GM21619 (cell line): Measurements from ENCODE around the gene NPC1L1.

Experiments used
- ATAC-seq: cut with Tn5 transposase; IDR thresholded peaks from one replicate; pipeline ENCODE4 v1.9.1; 2021; ENCODE audit not compliant: unreplicated experiment

The NPC1L1 gene, protein sequence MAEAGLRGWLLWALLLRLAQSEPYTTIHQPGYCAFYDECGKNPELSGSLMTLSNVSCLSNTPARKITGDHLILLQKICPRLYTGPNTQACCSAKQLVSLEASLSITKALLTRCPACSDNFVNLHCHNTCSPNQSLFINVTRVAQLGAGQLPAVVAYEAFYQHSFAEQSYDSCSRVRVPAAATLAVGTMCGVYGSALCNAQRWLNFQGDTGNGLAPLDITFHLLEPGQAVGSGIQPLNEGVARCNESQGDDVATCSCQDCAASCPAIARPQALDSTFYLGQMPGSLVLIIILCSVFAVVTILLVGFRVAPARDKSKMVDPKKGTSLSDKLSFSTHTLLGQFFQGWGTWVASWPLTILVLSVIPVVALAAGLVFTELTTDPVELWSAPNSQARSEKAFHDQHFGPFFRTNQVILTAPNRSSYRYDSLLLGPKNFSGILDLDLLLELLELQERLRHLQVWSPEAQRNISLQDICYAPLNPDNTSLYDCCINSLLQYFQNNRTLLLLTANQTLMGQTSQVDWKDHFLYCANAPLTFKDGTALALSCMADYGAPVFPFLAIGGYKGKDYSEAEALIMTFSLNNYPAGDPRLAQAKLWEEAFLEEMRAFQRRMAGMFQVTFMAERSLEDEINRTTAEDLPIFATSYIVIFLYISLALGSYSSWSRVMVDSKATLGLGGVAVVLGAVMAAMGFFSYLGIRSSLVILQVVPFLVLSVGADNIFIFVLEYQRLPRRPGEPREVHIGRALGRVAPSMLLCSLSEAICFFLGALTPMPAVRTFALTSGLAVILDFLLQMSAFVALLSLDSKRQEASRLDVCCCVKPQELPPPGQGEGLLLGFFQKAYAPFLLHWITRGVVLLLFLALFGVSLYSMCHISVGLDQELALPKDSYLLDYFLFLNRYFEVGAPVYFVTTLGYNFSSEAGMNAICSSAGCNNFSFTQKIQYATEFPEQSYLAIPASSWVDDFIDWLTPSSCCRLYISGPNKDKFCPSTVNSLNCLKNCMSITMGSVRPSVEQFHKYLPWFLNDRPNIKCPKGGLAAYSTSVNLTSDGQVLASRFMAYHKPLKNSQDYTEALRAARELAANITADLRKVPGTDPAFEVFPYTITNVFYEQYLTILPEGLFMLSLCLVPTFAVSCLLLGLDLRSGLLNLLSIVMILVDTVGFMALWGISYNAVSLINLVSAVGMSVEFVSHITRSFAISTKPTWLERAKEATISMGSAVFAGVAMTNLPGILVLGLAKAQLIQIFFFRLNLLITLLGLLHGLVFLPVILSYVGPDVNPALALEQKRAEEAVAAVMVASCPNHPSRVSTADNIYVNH (N-terminal part only)

DNA sequence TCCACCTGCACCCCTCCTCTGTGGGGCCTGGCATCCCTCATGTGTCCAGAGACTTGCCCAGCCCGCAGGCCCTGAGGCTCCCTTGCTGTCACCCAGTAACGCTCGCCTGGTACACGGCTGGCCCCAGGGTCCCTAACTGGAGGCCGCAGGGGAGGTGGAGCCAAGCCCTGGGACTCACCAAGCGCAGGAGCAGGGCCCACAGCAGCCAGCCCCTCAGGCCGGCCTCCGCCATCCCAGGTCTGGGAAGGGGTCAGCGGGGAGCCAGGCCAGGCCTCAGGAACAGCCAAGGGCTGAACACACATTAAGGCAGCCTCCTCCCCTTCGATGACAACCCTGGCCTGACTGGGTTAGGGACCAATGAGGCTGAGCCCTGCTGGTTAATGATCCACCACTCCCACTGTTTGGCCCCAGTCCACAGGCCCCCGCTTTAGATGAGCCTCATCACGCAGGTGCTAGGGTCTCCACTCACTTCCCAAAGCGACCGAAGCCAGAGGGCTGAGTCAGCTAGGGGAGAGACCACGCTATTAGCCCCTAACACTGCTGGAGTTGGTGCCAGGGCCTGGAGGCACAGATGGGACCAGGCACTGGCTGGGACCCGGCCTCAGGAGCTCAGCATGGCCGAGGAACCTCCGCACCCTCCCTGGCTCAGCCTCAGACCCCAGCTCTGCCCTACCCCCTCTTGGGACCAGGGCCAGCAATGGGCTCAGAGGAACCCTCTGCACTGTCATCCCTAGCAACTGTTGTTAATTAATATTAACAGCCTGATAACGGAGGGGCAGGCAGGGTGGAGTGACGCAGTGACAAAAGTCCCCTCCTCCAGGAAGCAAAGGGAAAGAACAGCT, at the start of gene NPC1L1:
NPC1L1 (minus strand) TSS at position 303 of the 842 bp plus-strand sequence; CDS start at position 232, 71 bp downstream.
- no peak for ATAC-seq

DNA sequence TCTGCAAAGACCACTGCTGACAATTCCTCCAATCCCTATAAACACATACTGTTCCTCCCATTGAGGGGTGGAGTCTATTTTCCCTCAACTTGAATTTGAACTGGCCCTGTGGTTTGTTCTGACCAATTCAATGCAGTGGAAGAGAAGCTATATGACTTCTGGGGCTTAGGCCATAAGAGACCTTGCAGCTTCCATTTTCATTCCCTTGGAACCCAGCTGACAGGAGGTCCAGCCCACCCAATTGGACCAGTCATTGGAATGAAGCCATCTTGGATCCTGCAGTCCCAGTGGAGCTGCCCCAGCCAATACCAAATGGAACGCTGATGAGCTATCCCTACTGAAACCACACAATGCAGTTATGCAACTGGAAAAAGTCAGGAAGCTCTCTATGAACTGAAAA, 49.8 kb upstream of the NPC1L1 start:
- no peak for ATAC-seq

DNA sequence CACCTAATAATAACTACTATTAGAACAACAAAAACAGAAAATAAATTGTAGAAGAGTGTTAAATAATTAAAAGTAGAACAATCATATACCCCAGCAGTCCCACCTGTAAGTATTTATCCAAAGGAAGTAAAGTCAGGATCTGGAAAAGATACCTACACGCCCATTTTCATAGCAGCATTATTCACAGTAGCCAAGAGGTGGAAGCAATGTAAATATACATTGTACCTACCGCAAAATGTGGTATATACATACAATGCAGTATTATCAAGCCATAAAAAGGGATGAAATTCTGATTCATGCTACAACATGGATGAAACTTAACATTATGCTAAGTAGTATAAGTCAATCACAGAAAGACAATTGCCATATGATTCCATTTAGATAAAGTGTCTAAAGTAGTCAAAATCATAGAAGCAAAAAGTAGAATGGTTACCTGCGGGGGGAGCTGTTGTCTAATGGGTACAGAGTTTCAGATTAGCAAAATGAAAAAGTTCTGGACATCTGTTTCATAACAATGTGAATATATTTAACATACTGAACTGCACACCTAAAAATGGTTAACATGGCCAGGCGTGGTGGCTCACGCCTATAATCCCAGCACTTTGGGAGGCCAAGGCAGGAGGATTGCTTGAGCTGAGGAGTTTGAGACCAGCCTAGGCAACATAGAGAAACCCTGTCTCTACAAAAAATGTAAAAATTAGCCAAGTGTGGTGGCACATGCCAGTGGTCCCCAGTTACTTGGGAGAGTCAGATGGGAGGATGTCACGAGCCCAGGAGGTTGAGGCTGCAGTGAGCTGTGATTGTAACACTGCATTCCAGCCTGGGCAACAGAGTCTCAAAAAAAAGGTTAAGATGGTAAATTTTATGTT, 46.9 kb upstream of the NPC1L1 start:
- no peak for ATAC-seq

DNA sequence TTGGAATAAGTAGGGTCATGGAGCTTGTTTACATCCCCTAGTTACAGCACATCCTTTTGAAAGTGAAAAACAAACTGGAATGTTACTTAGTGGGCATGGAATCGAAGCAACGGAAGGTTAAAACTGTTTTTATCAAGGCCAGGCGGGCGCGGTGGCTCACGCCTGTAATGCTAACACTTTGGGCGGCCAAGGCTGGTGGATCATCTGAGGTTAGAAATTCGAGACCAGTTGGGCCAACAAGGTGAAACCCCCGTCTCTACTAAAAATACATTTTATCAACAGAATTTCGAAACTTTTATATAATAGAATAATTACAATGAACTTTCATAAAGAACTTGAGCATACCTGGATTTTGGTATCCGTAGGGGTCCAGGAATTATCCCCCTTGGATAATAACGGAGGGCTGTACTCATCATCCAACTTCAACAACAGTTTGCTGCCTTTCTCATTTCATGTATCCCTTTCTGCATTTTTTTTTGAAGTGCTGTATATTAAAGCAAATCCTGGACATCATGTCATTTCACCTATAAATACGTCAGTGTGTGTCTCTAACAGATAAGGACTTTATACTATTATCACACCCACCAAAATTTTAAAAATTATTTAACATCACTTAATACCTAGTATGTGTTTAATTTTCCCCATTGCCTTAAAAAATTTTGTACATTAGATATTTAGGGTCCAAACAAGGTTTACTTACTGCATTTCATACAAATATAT, 42.2 kb upstream of the NPC1L1 start:
- ATAC-seq = no peak

DNA sequence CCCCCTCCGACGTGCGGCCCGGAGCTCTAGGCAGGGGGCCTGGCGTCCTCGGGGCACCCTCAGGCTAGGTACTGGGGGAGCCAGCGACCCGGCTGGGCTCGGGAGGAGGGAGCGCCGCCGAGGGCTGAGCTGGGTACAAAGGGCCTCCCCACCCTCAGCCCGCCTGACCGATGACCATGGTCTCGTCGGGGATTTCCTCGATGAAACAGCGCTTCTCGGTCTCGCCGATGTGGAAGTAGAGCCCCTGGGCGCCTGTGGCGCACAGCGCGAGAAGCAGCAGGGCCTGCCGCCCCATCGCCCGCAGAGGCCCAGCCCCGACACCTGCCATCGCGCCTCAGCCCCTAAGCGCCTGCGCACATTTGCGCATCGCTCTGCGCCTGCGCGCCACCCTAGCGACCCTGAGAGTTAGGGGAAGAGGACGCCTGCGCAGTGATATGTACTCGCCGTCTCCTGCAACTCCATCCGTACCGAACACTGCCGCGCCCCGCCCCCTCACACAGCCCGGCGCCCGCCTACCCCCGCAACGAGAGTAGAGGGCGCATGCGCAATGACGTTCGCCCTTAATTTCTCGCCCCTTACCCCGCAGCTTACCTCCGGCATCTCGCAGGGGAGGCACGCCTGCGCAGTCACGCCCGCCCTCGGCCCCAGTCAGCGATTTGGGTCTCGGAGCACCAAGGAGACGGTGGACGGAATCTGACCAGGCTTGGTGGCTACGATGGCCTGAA, 40.9 kb upstream of the NPC1L1 start, which contains the start of gene TMED4:
TMED4 (minus strand) TSS at position 353 of the 725 bp plus-strand sequence; CDS start at position 328, 25 bp downstream.
- ATAC-seq = peak; percentile 82

DNA sequence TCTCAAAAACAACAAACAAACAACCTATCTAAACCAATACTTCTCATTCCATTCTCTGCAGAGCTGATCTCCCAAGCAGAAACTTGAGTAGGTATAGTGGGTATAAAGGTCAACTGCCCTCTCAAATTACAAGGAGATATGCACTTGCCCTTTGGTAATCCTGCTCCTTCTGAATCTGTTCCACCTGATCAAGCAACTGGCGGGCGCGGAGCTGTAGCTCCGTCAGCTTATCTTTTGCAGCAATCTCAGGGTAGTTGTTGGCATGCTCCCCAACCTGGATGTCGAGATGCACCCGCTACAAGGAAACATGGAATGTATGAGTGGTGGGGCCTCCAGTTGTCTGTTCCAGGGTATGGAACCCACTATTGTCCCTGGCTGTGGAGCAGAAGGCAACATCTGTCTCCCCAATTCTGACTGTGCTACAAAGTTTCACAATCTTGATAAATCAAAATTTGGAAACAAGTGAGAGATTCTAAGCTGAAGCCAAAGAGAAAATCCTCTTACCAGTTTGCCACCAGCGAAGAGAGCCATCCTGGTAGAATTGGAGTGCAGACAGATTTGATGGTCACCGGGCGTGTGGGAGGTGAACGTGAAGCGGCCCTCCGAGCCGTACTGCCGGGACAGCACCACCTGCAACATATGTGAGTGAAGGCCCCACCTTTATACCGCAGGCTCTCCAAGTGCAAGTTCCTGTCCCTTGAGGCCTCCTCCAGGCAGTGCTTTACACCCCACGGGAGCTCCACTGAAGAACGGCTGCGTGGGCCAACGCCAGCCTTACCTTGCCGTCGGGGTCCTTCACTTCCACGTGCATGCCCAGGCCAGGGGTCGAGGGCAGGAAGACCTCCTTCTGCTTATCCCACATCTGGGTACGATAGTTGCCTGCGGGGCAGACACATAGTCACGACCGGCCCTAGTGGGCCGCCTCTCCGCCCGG, 40.1 kb upstream of the NPC1L1 start:
- peak; percentile 30 for ATAC-seq

DNA sequence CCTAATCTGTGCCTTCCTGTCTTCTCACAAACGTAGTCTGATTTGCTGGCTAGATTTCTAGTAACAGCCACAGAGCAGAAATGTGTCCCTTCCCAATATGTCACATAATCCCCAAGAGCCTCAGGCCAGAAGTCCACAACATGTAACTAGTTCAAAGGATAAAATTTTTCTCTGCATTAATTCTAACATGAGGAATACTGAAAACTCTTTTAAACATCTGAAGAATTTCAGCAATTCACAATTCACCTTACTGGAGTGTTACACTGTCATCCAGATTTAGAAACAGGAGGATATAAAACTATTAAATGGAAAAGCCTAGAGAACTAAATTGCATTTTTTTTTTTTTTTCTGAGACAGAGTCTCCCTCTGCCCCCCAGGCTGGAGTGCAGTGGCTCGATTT, 35.1 kb upstream of the NPC1L1 start:
- ATAC-seq = no peak

DNA sequence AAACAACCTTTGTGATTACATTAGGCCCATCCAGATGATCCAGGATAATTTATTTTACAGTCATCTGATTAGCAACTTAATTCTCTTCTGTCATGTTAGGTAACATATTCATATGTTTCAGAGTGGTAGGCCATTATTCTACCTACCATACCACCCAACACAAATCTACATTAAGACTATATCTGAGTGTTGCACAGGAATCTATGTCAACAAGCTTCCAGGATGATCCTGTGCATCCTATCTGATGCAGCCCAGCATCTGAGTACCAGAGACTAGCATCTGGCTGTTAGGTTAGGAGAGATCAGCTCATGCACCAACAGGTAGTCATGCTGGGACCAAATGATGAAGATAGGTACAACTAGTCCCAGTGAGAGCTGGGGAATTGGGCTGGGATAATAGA, 33.9 kb upstream of the NPC1L1 start:
- no peak for ATAC-seq

DNA sequence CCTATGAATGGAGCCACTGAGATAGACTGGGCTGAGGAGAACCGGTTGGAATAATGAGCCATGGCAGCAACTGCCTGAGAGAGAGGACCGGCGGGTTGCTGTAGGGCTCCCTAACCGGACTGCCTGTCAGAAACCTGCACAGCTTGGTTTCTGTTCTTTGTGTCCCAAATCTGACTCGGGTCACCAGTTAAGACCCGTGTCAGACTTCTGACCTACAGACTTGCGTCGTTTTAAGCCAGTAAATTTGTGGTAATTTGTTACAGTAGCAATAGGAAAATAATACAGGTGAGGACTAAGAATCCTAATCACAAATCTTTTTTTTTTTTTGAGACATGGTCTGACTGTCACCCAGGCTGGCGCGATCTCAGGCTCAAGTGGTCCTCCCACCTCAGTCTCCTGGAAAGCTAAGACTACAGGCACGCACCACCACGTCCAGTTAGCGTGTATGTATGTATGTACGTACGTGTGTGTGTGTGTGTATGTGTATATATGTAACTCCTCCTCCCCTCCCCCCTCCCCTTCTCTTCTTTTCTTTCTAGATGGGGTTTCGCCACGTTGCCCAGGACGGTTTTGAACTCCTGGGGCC, 33.2 kb upstream of the NPC1L1 start:
- peak; percentile 11 for ATAC-seq

DNA sequence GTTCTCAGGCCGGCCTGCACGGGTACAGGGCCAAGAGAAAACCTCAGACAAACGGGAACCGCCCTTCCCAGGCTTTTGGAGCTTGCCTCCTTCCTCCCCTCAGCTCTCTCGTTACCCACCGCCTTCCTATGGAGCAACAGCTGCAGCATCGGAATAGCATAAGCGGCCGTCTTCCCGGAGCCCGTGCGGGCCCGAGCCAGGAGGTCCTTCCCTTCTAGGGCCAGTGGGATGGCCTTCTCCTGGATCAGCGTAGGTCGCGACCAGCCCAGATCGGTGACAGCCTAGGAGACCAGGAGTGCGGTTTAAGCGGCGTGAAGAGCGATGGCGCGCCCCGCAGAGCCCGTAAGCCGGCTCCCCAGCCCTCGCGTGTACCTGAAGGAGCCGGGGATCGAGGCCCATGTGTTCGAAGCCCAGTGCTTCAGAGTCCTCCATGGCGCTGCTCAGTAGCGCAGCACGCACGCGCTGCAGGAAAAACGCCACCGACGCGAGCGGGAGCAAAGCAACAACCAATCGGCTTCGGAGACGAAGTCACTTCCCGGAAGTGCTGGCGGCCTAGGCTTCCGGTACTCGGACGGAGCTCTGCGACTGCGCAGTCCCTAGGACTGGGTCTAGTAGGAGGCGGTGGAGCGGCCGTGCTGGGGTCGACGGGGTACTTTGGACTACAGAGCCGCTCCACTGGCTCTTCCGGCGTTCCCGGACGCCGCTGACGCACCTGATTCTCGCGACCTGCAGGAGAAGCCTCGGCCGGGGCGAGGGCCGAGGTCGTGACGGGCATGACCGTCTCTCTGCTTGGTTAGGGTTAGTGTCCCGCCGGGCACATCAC, 32.5 kb upstream of the NPC1L1 start, which contains the start of gene DDX56:
DDX56 (minus strand) TSS at position 445 of the 823 bp plus-strand sequence; CDS start at position 432, 13 bp downstream.
- peak; percentile 93 for ATAC-seq

DNA sequence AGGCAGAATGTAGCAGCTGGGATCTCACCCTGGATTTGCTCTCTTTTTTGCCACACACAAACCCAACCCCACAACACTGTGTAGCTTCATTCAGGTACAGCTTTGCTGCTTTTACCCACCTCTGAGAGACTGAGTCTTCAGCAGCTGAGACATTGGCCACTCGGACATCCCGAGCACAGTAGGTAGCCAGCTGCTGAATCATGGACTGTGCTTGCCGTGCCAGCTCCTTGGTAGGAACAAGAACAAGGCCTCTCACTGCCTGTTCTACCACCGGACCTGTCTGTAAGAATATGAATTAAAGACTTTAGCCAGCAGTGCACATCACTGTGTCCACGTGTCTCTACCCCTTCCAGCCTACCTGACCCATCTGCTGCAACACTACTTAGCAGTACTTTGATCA, 31.6 kb upstream of the NPC1L1 start:
- no peak for ATAC-seq

DNA sequence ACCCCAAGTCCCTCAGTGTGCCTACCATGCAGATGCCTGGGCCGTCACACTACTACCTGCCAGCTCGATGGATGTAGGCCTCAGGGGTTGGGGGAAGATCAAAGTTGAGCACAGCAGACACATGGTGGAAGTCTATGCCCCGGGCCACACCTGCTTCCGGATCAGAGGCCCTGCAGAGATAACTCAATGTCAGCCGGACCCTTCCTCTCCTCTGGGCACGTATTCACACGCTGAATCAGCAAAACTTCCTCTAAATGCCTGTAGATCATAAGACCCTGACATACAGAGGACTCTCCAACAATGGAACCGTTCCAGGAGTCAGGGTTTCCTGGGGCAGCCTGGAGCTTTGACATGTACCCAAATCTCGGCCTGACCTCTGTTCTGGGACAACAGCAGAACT, 28.8 kb upstream of the NPC1L1 start:
- no peak for ATAC-seq

DNA sequence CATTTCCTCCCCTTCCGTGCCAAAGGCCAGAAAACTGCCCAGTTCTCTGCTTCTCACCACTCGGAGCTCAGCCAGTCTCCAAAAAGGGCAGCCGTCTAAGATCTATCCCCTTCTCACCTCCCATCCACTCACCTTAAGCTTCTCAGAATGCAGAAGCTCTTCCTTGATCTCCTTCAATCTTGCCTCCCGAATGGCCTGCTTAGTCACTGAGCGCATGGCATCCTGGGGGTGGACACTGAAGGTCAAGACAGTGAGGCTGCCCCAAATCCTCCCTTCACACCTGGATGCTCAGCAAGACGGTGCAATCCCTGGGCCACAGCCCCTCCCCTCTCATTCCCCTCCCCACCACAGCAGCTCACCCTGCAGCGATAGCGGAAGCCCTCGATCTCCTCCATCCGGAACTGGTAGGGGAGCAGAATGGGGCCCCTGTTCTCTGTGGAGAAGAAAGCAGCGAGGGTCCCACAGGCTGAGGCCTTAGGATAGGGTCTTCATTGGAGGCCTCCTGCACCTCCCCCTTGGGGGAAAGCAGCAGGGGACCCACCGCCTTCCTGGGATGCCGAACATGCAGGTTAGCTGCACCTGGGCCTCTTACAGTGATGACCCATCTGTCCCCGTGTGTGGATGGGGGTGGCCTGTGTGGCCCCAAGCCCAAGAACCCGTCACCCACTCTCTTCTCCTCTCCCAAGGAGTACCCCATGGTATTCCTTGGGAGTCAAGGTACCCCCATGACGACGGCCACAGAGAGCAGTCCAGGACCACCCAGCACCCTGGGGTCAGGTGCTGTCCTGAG, 27.8 kb upstream of the NPC1L1 start:
- no peak for ATAC-seq

DNA sequence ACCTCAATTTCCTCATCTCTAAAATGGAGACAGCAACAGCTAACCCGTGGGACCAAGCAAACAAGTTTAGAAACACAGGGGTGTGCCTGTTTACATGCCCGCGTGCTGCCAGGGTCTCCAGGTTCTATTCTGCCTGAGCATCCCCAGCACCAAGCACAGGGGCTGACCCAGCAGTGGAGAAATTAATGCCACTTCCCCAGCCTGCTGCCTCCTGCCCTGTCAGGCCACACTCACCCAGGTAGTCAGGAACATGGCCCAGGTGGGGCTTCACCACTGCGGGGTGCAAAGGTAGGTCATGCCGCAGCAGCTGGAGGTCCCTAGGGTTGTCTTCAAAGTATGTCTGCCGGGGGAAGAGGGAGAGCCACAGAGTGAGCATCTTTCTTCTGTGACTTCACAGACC, 26.8 kb upstream of the NPC1L1 start:
- no peak for ATAC-seq

DNA sequence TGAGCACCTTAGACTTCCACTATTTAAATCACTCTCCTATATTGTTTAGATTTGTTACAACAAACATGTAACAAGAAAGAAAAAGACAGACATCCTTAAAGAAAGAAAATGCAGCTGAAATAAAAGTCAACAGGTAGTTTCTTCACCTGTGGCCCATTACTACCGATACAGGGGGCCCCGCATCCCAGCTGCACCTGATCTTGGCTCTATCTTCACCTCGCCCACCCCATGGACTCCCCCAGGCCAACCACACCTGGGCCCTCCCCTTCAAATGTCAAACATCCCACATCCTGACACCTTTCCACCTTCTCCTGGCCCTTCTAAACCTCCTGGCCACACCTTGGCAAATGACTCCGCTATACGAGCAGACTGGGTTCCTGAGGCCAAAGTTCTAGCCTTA, 25.6 kb upstream of the NPC1L1 start:
- ATAC-seq = no peak
